Mesodermal cell (in vitro differentiated cells): ENCODE data around the gene KRT81.
"Not testable (repeated sequence)": the region's sequence is repeated elsewhere in the genome, so short reads cannot be mapped to it uniquely, and the experiment has no call there.

Source experiments
- H3K27ac ChIP-seq: 2 replicates; pipeline ENCODE4 v1.7.0; 2013; ENCODE audit warnings: mild to moderate bottlenecking, low read depth, low read length, moderate library complexity; ENCODE audit not compliant: severe bottlenecking
- H3K36me3 ChIP-seq: 2 replicates; pipeline ENCODE4 v1.7.1; 2013; ENCODE audit warnings: mild to moderate bottlenecking, low read length, moderate library complexity; ENCODE audit not compliant: control insufficient read depth, insufficient read depth
- H3K4me1 ChIP-seq: one replicate; pipeline ENCODE4 v1.7.1; 2013; ENCODE audit warnings: mild to moderate bottlenecking, low read length; ENCODE audit not compliant: insufficient read depth, control insufficient read depth, poor library complexity, severe bottlenecking
- H3K4me3 ChIP-seq: 2 replicates; pipeline ENCODE4 v1.7.0; 2013; ENCODE audit warnings: low read length, control low read depth, mild to moderate bottlenecking; ENCODE audit not compliant: insufficient read depth, poor library complexity, severe bottlenecking; ENCODE audit errors: extremely low read depth
- H3K9me3 ChIP-seq: 2 replicates; pipeline ENCODE4 v1.7.1; 2013; ENCODE audit warnings: mild to moderate bottlenecking, low read length, moderate library complexity; ENCODE audit not compliant: control insufficient read depth
- WGBS, 2 experiments: methylation state at CpG; one replicate each; pipeline ENCODE4 v1.1.5; 2013; ENCODE audit warnings: missing lambda C conversion rate in 2 of 2; ENCODE audit not compliant: insufficient coverage in 2 of 2; 5-methylcytosine and 5-hydroxymethylcytosine counted together

The KRT81 gene

GRCh38 chr12:52245259-52245961, 45.9 kb downstream of the KRT81 start:
- Histone ChIP-seq H3K4me1 (peaks cover 8% of the 10 kb centered on the region), H3K9me3 (no peaks in the 10 kb centered on the region), H3K36me3 (no peaks in the 10 kb centered on the region), H3K4me3 (no peak overlapping the region), H3K27ac (no peak overlapping the region)
- WGBS, 2 experiments: 93 to 97% methylated on average over 19 of the region's 20 CpGs

GRCh38 chr12:52244615-52244994, 46.7 kb downstream of the KRT81 start:
- Histone ChIP-seq H3K36me3 (no peaks in the 10 kb centered on the region), H3K4me1 (peaks cover 8% of the 10 kb centered on the region), H3K27ac (no peak overlapping the region), H3K4me3 (no peak overlapping the region), H3K9me3 (no peaks in the 10 kb centered on the region)
- 85 to 89% methylated on average over 1 to 2 of the region's 3 CpGs for WGBS, 2 experiments

GRCh38 chr12:52243856-52244614, 47.3 kb downstream of the KRT81 start:
- H3K36me3 ChIP-seq: no peaks in the 10 kb centered on the region
- H3K27ac ChIP-seq: no peak overlapping the region
- no peak overlapping the region for H3K4me3 ChIP-seq
- 77 to 78% methylated on average over 9 to 11 of the region's 12 CpGs for WGBS, 2 experiments
- H3K9me3 ChIP-seq: no peaks in the 10 kb centered on the region
- H3K4me1 ChIP-seq: peaks cover 8% of the 10 kb centered on the region

GRCh38 chr12:52243259-52243855, 48.0 kb downstream of the KRT81 start:
- WGBS, 2 experiments: 77 to 79% methylated on average over 4 to 5 of the region's 5 CpGs
- H3K27ac ChIP-seq: no peak overlapping the region

GRCh38 chr12:52242442-52243258, 48.7 kb downstream of the KRT81 start:
- no peak overlapping the region for H3K27ac ChIP-seq
- H3K36me3 ChIP-seq: no peaks in the 10 kb centered on the region

More at GRCh38 chr12:52243259-52243855, 48.0 kb downstream of the KRT81 start:
- no peaks in the 10 kb centered on the region for H3K36me3 ChIP-seq
- peaks cover 8% of the 10 kb centered on the region for H3K4me1 ChIP-seq
- H3K4me3 ChIP-seq: no peak overlapping the region
- no peaks in the 10 kb centered on the region for H3K9me3 ChIP-seq

GRCh38 chr12:52241205-52241842, 50.0 kb downstream of the KRT81 start:
- 80 to 90% methylated on average over 8 to 9 of the region's 11 CpGs for WGBS, 2 experiments
- Histone ChIP-seq H3K4me3 (no peak overlapping the region), H3K27ac (no peak overlapping the region)

More at GRCh38 chr12:52242442-52243258, 48.7 kb downstream of the KRT81 start:
- no peaks in the 10 kb centered on the region for H3K9me3 ChIP-seq
- H3K4me3 ChIP-seq: no peak overlapping the region
- peaks cover 8% of the 10 kb centered on the region for H3K4me1 ChIP-seq
- WGBS, 2 experiments: 88 to 94% methylated on average over 7 to 8 of the region's 11 CpGs

GRCh38 chr12:52240247-52240646, 51.1 kb downstream of the KRT81 start:
- 91 to 92% methylated on average over 6 of the region's 6 CpGs for WGBS, 2 experiments
- H3K4me3 ChIP-seq, H3K27ac ChIP-seq, H3K9me3 ChIP-seq, H3K4me1 ChIP-seq, H3K36me3 ChIP-seq: not testable (repeated sequence)

More at GRCh38 chr12:52241205-52241842, 50.0 kb downstream of the KRT81 start:
- Histone ChIP-seq H3K4me1 (peaks cover 6% of the 10 kb centered on the region), H3K9me3 (no peaks in the 10 kb centered on the region), H3K36me3 (no peaks in the 10 kb centered on the region)

GRCh38 chr12:52239767-52240166, 51.6 kb downstream of the KRT81 start:
- no peaks in the 10 kb centered on the region for H3K9me3 ChIP-seq
- peaks cover 6% of the 10 kb centered on the region for H3K4me1 ChIP-seq
- no peak overlapping the region for H3K27ac ChIP-seq
- no peak overlapping the region for H3K4me3 ChIP-seq
- no peaks in the 10 kb centered on the region for H3K36me3 ChIP-seq
- WGBS, 2 experiments: 100% methylated on average over 1 of the region's 2 CpGs; no CpG with 5 or more reads in 1 of the 2 experiments

GRCh38 chr12:52238916-52239646, 52.3 kb downstream of the KRT81 start:
- Histone ChIP-seq H3K36me3 (no peaks in the 10 kb centered on the region), H3K9me3 (no peaks in the 10 kb centered on the region), H3K4me3 (no peak overlapping the region), H3K27ac (no peak overlapping the region), H3K4me1 (peaks cover 2% of the 10 kb centered on the region)
- WGBS, 2 experiments: 86 to 90% methylated on average over 2 of the region's 7 CpGs
